HG03378 (cell line): Measurements from ENCODE around the gene TEX261.

ENCODE experiments used
- ATAC-seq: cut with Tn5 transposase; IDR thresholded peaks from one replicate; pipeline ENCODE4 v1.9.1; 2021; ENCODE audit warnings: mild to moderate bottlenecking, moderate library complexity; ENCODE audit not compliant: unreplicated experiment

Gene TEX261

GRCh38 chr2:70982971-70983370, 11.7 kb downstream of the TEX261 start:
- ATAC-seq: no peak

GRCh38 chr2:70981866-70982810, 12.5 kb downstream of the TEX261 start:
- no peak for ATAC-seq

- ATAC-seq: no peak
Observed at GRCh38 chr2:70981421-70981820, 13.3 kb downstream of the TEX261 start.

- ATAC-seq: no peak
Observed at GRCh38 chr2:70979626-70980025, 15.0 kb downstream of the TEX261 start.

GRCh38 chr2:70979180-70979488, 15.5 kb downstream of the TEX261 start:
- ATAC-seq: no peak

GRCh38 chr2:70978341-70979179, 16.1 kb downstream of the TEX261 start, which contains the start of gene ANKRD53:
Gene ANKRD53, plus strand, starts transcription at chr2:70978630. Its CDS starts 16 bp downstream, at chr2:70978646.
- ATAC-seq: no peak

GRCh38 chr2:70977605-70978205, 17.0 kb downstream of the TEX261 start:
- ATAC-seq: no peak

- ATAC-seq: no peak
Observed at GRCh38 chr2:70975237-70975636, 19.4 kb downstream of the TEX261 start.

GRCh38 chr2:70974592-70974991, 20.1 kb downstream of the TEX261 start:
- no peak for ATAC-seq

GRCh38 chr2:70967189-70967588, 27.5 kb downstream of the TEX261 start:
- ATAC-seq: no peak

- ATAC-seq: no peak
Observed at GRCh38 chr2:70966681-70967080, 28.0 kb downstream of the TEX261 start.

GRCh38 chr2:70965506-70965905, 29.2 kb downstream of the TEX261 start:
- ATAC-seq: no peak

- ATAC-seq: peak; percentile 68
Observed at GRCh38 chr2:70964596-70965386, 29.9 kb downstream of the TEX261 start.

- ATAC-seq: no peak
Observed at GRCh38 chr2:70964133-70964532, 30.5 kb downstream of the TEX261 start.

- no peak for ATAC-seq
Observed at GRCh38 chr2:70962885-70963878, 31.5 kb downstream of the TEX261 start.

- ATAC-seq: no peak
Observed at GRCh38 chr2:70962211-70962884, 32.3 kb downstream of the TEX261 start.

- no peak for ATAC-seq
Observed at GRCh38 chr2:70961648-70961994, 33.1 kb downstream of the TEX261 start.

- ATAC-seq: no peak
Observed at GRCh38 chr2:70960833-70961647, 33.6 kb downstream of the TEX261 start.
